Caco-2 (cell line): ENCODE data around the gene AKR1C2. TPM values are rescaled to one million over a fixed set of nuclear protein-coding genes. Genes with fewer than 3 reads are reported as not detected.
"Not testable (repeated sequence)": the region's sequence is repeated elsewhere in the genome, so short reads cannot be mapped to it uniquely, and the experiment has no call there.

Experiments used
- BruUV-seq: library from RNA; stranded (reverse); fragments of 400-500 nt; replicated peaks from 2 replicates; lab custom pipeline; 2021; lab: Mats Ljungman, UMichigan
- CTCF ChIA-PET: fragments of 300-600 bp; sonication (Branson Sonifier 250); formaldehyde crosslinking; loops from one replicate; lab custom pipeline; 2022; ENCODE audit warnings: antibody characterized with exemption; lab: Charles Lee
- POLR2A ChIA-PET: fragments of 300-600 bp; sonication (Branson Sonifier 250); formaldehyde crosslinking; loops from one replicate; lab custom pipeline; 2022; ENCODE audit warnings: antibody characterized with exemption; lab: Charles Lee
- DNase-seq, 2 experiments: peaks; one replicate each; pipeline versions ENCODE4 v3.0.0 to v3.0.0-alpha.2; 2020 to 2022
- H3K27me3 ChIP-seq: replicated peaks from 2 replicates; pipeline ENCODE4 v1.6.0; 2011; ENCODE audit warnings: low read length; ENCODE audit not compliant: control insufficient read depth, insufficient read depth
- H3K36me3 ChIP-seq: 2 replicates; pipeline ENCODE4 v1.5.1; 2011; ENCODE audit warnings: low read length; ENCODE audit not compliant: control insufficient read depth, insufficient read depth
- H3K4me1 ChIP-seq: fragments of 250-450 bp; sonication (Bioruptor Pico); 2 replicates; pipeline ENCODE4 v1.5.1; 2020; ENCODE audit warnings: mild to moderate bottlenecking
- H3K4me3 ChIP-seq: 2 replicates; pipeline ENCODE4 v1.5.1; 2011; ENCODE audit warnings: low read depth, mild to moderate bottlenecking, control low read depth, low read length
- H3K9me3 ChIP-seq: fragments of 250-450 bp; sonication (Bioruptor Pico); 2 replicates; pipeline ENCODE4 v1.5.1; 2020; ENCODE audit warnings: mild to moderate bottlenecking, moderate library complexity
- H3K27ac Mint-ChIP-seq: one replicate; pipeline ENCODE4 v1.8.0; 2022; ENCODE audit warnings: mixed read lengths; ENCODE audit not compliant: unreplicated experiment
- H3K27me3 Mint-ChIP-seq: one replicate; pipeline ENCODE4 v1.8.0; 2022; ENCODE audit warnings: mixed read lengths; ENCODE audit not compliant: insufficient read depth, unreplicated experiment
- H3K36me3 Mint-ChIP-seq: one replicate; pipeline ENCODE4 v1.8.0; 2022; ENCODE audit warnings: mild to moderate bottlenecking, mixed read lengths; ENCODE audit not compliant: insufficient read depth, unreplicated experiment
- H3K4me1 Mint-ChIP-seq: one replicate; pipeline ENCODE4 v1.8.0; 2022; ENCODE audit warnings: low read depth, mixed read lengths; ENCODE audit not compliant: unreplicated experiment
- H3K4me3 Mint-ChIP-seq: one replicate; pipeline ENCODE4 v1.8.0; 2022; ENCODE audit warnings: mild to moderate bottlenecking, moderate library complexity, mixed read lengths; ENCODE audit not compliant: unreplicated experiment
- H3K9me3 Mint-ChIP-seq: one replicate; pipeline ENCODE4 v1.8.0; 2022; ENCODE audit warnings: mixed read lengths; ENCODE audit not compliant: unreplicated experiment
- intact Hi-C: fragments of 100-400 bp; cut with micrococcal nuclease; formaldehyde crosslinking; loops from one replicate; pipeline ENCODE4 v1.10.0; 2022; ENCODE audit not compliant: unreplicated experiment
- total RNA-seq: library from RNA; stranded (reverse); gene quantifications from 2 replicates; pipeline ENCODE4 v1.2.3, GENCODE V29; 2022
- TF ChIP-seq, protein P1 (sequence below), 2 experiments: fragments of 200-600 bp in 1 of 2; IDR thresholded peaks; 1 replicate in 1 of 2; 2 replicates in 1 of 2; pipeline versions ENCODE4 v1.5.1 to v1.8.0; 2011 to 2022; ENCODE audit warnings: antibody characterized with exemption in 1 of 2, control low read depth in 1 of 2, inconsistent platforms in 1 of 2, low read depth in 1 of 2, low read length in 1 of 2, mild to moderate bottlenecking in 1 of 2, moderate library complexity in 1 of 2; ENCODE audit not compliant: insufficient read depth in 1 of 2, severe bottlenecking in 1 of 2, unreplicated experiment in 1 of 2

The AKR1C2 gene
- total RNA-seq, 1 experiment from 2014 or later: 41.7 TPM

- ChIA-PET POLR2A (no interaction called here), CTCF (no interaction called here)
- Histone ChIP-seq H3K4me3 (no peak overlapping the region), H3K9me3 (no peaks in the 10 kb centered on the region), H3K27me3 (no peaks in the 10 kb centered on the region), H3K4me1 (peaks cover 46% of the 10 kb centered on the region), H3K36me3 (no peaks in the 10 kb centered on the region)
- intact Hi-C loops: no loop called here
- TSS peak; percentile 29 for BruUV-seq
- DNase-seq: peak; percentile 39 to 51
- H3K9me3 Mint-ChIP-seq: peaks cover 9% of the 10 kb centered on the region
- H3K27ac Mint-ChIP-seq: peak overlapping the region; percentile 37
- no peak overlapping the region for H3K4me3 Mint-ChIP-seq
- peaks cover 4% of the 10 kb centered on the region for H3K36me3 Mint-ChIP-seq
- H3K27me3 Mint-ChIP-seq: no peaks in the 10 kb centered on the region
- peaks cover 41% of the 10 kb centered on the region for H3K4me1 Mint-ChIP-seq
- TF ChIP-seq, protein P1, sequence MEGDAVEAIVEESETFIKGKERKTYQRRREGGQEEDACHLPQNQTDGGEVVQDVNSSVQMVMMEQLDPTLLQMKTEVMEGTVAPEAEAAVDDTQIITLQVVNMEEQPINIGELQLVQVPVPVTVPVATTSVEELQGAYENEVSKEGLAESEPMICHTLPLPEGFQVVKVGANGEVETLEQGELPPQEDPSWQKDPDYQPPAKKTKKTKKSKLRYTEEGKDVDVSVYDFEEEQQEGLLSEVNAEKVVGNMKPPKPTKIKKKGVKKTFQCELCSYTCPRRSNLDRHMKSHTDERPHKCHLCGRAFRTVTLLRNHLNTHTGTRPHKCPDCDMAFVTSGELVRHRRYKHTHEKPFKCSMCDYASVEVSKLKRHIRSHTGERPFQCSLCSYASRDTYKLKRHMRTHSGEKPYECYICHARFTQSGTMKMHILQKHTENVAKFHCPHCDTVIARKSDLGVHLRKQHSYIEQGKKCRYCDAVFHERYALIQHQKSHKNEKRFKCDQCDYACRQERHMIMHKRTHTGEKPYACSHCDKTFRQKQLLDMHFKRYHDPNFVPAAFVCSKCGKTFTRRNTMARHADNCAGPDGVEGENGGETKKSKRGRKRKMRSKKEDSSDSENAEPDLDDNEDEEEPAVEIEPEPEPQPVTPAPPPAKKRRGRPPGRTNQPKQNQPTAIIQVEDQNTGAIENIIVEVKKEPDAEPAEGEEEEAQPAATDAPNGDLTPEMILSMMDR (IDR thresholded peaks at IDR 0.05; ENCODE audit: insufficient read depth in 1 of 2, low read depth in 1 of 2, low read length in 1 of 2, severe bottlenecking in 1 of 2, unreplicated experiment in 1 of 2): no peak
These were observed 61.9 kb downstream of the AKR1C2 start for GRCh38 chr10:4941540-4942330.

GRCh38 chr10:4940909-4941308 is 62.7 kb downstream of the AKR1C2 start:
- CTCF ChIA-PET, H3K9me3 ChIP-seq, DNase-seq, H3K4me3 ChIP-seq, H3K36me3 ChIP-seq, H3K27me3 Mint-ChIP-seq, H3K27me3 ChIP-seq, intact Hi-C loops, H3K36me3 Mint-ChIP-seq, POLR2A ChIA-PET, H3K4me3 Mint-ChIP-seq: not testable (repeated sequence)
- Mint-ChIP-seq H3K27ac (peak overlapping the region; percentile 37), H3K9me3 (peaks cover 11% of the 10 kb centered on the region), H3K4me1 (peaks cover 34% of the 10 kb centered on the region)
- H3K4me1 ChIP-seq: peaks cover 38% of the 10 kb centered on the region
- BruUV-seq: TSS peak; percentile 92

DNA sequence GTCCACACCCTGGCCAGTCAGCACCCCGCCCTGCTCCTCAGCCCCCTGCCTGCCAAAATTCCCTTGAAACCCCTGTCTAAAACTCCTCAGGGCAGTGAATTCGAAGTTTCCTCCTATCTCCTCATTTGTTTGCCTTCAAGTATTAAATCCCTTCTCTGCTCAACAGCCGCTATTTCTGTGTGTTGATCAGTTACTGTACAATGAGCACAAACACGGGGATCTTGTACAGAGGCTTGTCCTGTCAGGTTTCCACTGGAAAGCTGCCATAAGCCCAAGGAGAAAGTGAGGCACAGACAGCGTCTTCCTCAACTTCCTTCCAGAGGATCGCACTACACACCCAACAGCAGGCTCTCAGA is 63.6 kb downstream of the AKR1C2 start:
- H3K4me3 ChIP-seq, DNase-seq, H3K9me3 ChIP-seq, POLR2A ChIA-PET, intact Hi-C loops, H3K27me3 Mint-ChIP-seq, CTCF ChIA-PET, H3K4me3 Mint-ChIP-seq, H3K27me3 ChIP-seq, H3K36me3 Mint-ChIP-seq, BruUV-seq, H3K36me3 ChIP-seq: not testable (repeated sequence)
- Mint-ChIP-seq H3K27ac (peak overlapping the region; percentile 14), H3K9me3 (peaks cover 19% of the 10 kb centered on the region), H3K4me1 (peaks cover 30% of the 10 kb centered on the region)
- H3K4me1 ChIP-seq: peaks cover 31% of the 10 kb centered on the region

DNA sequence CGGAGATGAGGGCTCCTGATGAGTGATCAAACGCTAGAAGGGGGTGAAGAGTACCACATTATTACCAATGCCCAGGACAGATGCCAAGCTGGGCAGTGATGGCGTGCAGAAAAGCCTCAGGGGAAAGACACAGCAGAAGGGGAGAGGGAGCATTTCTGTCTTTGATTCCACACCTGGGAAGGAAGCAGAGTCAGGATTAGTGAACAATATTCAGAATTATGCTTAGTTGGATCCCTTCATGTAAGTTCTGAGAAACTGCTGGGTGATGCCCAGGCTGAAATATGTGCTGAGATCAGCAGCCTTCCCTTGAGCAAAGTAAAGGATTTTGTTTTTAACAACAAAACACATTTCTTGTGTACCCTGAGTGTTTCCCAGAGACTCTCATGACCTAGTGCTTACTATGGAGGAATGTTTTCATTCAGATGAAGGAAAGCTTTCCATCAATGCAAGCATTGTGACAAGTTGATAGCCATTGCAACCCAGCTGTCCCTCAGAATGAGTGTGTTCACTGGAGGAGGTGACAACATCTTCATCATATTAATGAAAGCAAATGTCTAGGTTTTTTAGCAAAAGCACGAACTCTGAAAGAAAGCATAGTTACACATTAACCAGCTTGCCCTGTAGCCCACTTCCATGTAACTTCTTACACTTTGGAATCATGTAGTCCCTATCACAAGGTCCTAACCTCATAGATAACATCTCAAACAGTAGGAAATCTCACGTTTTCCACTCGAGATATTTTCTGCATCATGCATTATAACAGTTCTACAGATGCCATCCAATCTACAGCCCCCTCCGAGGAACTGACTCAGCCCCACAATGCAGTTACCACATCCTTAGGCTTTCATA is 64.2 kb downstream of the AKR1C2 start:
- CTCF ChIA-PET: no interaction called here
- peak overlapping the region; percentile 14 for H3K27ac Mint-ChIP-seq
- no peaks in the 10 kb centered on the region for H3K27me3 Mint-ChIP-seq

More for the DNA sequence above, 64.2 kb downstream of the AKR1C2 start:
- TF ChIP-seq, protein P1 (IDR thresholded peaks at IDR 0.05; ENCODE audit: insufficient read depth in 1 of 2, low read depth in 1 of 2, low read length in 1 of 2, severe bottlenecking in 1 of 2, unreplicated experiment in 1 of 2): no peak
- H3K36me3 Mint-ChIP-seq: peaks cover 4% of the 10 kb centered on the region
- intact Hi-C loops: no loop called here
- Histone ChIP-seq H3K36me3 (no peaks in the 10 kb centered on the region), H3K4me1 (peaks cover 31% of the 10 kb centered on the region), H3K4me3 (no peak overlapping the region), H3K9me3 (no peaks in the 10 kb centered on the region), H3K27me3 (no peaks in the 10 kb centered on the region)
- DNase-seq: no peak
- H3K4me1 Mint-ChIP-seq: peaks cover 24% of the 10 kb centered on the region
- no peak overlapping the region for H3K4me3 Mint-ChIP-seq
- POLR2A ChIA-PET: no interaction called here
- no TSS peak for BruUV-seq
- peaks cover 17% of the 10 kb centered on the region for H3K9me3 Mint-ChIP-seq
